Astrocyte of the spinal cord (primary cell): Measurements from ENCODE around the gene PRKCH.

ENCODE experiments used
- DNase-seq: peaks from one replicate; pipeline ENCODE4 v3.0.0; 2011; ENCODE audit warnings: low read depth, low spot score
- H3K4me3 ChIP-seq: 2 replicates; pipeline ENCODE4 v1.5.1; 2011; ENCODE audit warnings: low read depth, mild to moderate bottlenecking, low read length, moderate library complexity
- CTCF ChIP-seq: IDR thresholded peaks from 2 replicates; pipeline ENCODE4 v1.5.1; 2012; ENCODE audit warnings: low read depth, mild to moderate bottlenecking, low read length, inconsistent platforms
- in situ Hi-C: cut with HindIII; loops from 2 replicates; pipeline ENCODE4 v1.10.0; 2017; ENCODE audit warnings: low sequenced_read_pairs

Gene PRKCH

GRCh38 chr14:61565836-61566536 lies 244.6 kb downstream of the PRKCH start:
- no peak overlapping the region for H3K4me3 ChIP-seq
- peak; percentile 84 for DNase-seq
- no peak for TF ChIP-seq CTCF
- in situ Hi-C loops: no loop called here

- TF ChIP-seq CTCF: no peak
- in situ Hi-C loops: no loop called here
- H3K4me3 ChIP-seq: no peak overlapping the region
- peak; percentile 74 for DNase-seq
Measured at GRCh38 chr14:61566537-61567225, 245.3 kb downstream of the PRKCH start.

DNA sequence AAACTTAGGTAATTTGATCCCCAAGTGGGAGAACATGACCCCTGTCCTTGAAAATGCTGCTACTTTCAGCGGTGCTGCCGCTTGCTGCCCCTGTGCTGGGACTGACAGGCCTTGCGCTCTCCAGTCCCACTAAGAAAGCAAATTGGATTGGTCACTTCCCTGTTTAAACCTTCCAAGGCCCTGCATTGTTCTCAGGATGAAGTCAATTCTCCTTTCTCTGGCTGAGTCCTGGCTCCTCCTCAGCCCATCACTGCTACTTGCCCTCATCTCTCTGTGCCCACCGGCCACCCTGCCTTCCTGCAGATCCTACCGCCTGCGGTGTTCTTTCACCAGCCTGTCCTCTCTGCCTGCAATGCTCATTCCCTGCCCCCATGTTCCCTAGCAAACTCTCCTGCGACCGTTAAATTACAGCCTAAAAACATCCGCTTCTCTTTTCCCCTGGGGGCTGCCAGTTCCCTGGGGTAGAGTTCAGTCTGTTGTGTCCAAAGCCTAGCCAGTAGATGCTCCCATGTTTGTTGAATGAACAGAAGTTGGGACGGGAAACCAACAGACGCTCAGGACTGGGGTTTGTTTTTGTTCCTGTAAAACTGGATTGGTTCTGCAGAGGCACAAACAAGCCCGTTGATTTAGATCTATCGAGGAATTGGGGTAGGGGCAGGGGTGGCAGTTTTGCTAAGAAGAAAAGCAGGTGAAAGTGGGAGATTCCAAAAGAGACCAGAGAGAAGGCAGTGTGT lies 246.6 kb downstream of the PRKCH start:
- no peak for DNase-seq
- in situ Hi-C loops: no loop called here
- no peak overlapping the region for H3K4me3 ChIP-seq
- TF ChIP-seq CTCF: no peak

GRCh38 chr14:61568572-61569011 lies 247.2 kb downstream of the PRKCH start:
- no peak overlapping the region for H3K4me3 ChIP-seq
- in situ Hi-C loops: no loop called here
- peak; percentile 2 for TF ChIP-seq CTCF
- DNase-seq: no peak

DNA sequence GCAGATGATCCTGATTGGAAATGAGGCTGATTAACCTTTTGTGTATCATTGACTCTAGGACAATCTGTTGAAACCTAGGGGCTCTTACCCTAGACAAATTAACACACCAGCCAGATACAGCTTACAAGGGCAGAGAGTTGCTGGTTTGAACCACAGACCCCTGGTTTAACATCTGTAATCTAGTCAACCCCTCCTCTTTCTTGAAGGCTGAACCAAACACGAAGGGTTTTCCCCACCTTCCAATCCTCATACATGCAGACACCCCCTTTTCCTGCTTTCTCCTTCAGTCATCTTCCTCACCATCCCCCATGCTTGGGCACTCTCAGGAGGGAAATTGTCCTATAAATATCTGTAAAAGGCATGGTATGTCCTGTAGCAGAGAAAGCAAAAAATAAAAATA lies 247.9 kb downstream of the PRKCH start:
- no peak overlapping the region for H3K4me3 ChIP-seq
- no peak for DNase-seq
- in situ Hi-C loops: no loop called here
- no peak for TF ChIP-seq CTCF

DNA sequence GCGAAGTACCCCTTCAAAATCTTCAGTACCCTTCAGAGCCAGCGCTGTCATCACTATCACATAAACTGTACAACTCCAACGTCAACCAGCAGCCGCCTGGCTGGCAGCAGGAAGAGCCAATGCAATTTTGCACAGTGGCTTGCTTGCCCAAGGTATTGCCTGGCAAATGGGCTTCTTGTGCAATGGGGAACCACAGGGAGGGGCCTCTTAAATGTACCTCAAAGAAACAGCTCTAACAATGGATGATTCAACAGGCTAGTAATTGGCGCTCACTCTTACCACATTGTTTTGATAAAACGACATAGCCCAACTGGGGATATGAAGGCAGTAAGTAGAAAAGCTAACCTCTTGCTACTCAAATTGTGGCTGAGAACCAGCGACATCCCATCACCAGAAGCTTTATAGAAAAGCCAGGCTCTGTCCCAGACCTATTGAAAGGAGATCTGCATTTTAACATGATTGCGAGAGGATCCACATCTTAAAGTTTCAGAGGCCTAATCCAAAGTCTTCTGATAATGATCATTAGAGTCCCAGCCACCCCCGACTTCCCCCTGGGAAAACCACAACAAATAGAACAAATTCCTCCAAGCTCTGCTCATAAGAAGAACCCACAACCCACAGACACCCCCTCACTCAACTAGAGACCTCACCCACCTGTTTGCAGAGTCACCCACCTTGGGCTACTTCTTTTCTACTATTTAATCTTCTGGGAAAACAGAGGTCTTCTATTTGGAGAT lies 248.6 kb downstream of the PRKCH start:
- DNase-seq: peak; percentile 95
- TF ChIP-seq CTCF: no peak

More for the DNA sequence above, 248.6 kb downstream of the PRKCH start:
- in situ Hi-C loops: no loop called here
- no peak overlapping the region for H3K4me3 ChIP-seq
